ENCODE results near the gene INTU.

DNA sequence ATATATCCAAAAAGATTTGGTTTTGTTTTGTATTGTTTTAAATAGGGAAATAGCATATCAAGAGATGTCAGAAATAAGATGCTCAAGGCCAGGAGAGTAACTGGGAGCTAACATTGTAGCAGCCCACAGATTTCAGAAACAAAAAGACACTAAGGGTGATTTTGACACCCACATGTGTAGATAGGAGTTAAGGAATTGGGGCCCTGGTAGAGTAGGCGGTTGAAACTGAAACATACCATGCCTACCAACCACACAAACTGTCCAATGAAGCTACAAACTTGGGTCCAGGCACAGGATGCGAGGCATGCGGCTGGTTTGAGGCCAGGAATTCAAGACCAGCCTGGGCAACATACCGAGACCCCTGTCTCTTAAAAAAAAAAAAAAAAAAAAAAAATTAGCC lies 143.1 kb downstream of the INTU start:
- TF ChIP-seq CTCF (IDR thresholded peaks at IDR 0.05): no peak
- TF ChIP-seq POLR2A (IDR thresholded peaks at IDR 0.05): no peak
